Purkinje cell (primary cell): Measurements from ENCODE around the gene PSORS1C2. TPM values are rescaled to one million over a fixed set of nuclear protein-coding genes. Genes with fewer than 3 reads are reported as not detected.

Source experiments
- polyA plus RNA-seq: library from polyadenylated mRNA; unstranded; fragments of >200 nt; fragmentation: Nextera tagmentation; gene quantifications from 2 replicates; pipeline ENCODE4 v1.2.1, GENCODE V29; 2014

The PSORS1C2 gene
- polyA plus RNA-seq, result not detected in 2 replicates

GRCh38 chr6:31138982-31139381, at the start of gene PSORS1C2:
PSORS1C2 (minus strand) TSS chr6:31139066; CDS start chr6:31139026, 40 bp downstream.

GRCh38 chr6:31170600-31170881, 31.7 kb upstream of the PSORS1C2 start, which contains the start of gene POU5F1:
POU5F1 (minus strand) TSS chr6:31170682; CDS start chr6:31170620, 62 bp downstream.

GRCh38 chr6:31158140-31158862, 19.4 kb upstream of the PSORS1C2 start, which contains the start of gene TCF19:
TCF19 (plus strand) TSS chr6:31158589; CDS start chr6:31159470, 881 bp downstream.

GRCh38 chr6:31157513-31158139, 18.8 kb upstream of the PSORS1C2 start, which contains the start of gene CCHCR1:
CCHCR1 (minus strand) TSS chr6:31157802; CDS start chr6:31157600, 202 bp downstream.

GRCh38 chr6:31120151-31120915, 18.5 kb downstream of the PSORS1C2 start, which contains the start of gene CDSN:
CDSN (minus strand) TSS chr6:31120446; CDS start chr6:31120419, 27 bp downstream.

GRCh38 chr6:31114541-31114878, 24.4 kb downstream of the PSORS1C2 start, which contains the start of gene PSORS1C1:
PSORS1C1 (plus strand) TSS chr6:31114800; CDS start chr6:31129633, 14,833 bp downstream.

GRCh38 chr6:31112478-31112877, 26.4 kb downstream of the PSORS1C2 start, which contains the start of gene C6orf15:
C6orf15 (minus strand) TSS chr6:31112575; CDS start chr6:31112555, 20 bp downstream.

Other genes with a start within 250 kb of the PSORS1C2 start
- gene GTF2H4, start 230.9 kb downstream of the PSORS1C2 start, polyA plus RNA-seq, result 1.7 TPM in 1 of 2 replicates, not detected in the other
- gene VARS2, start 224.8 kb downstream of the PSORS1C2 start, polyA plus RNA-seq, result 1.0 and 1.6 TPM in 2 replicates
- not detected in 2 replicates for gene SFTA2, start 206.9 kb downstream of the PSORS1C2 start, polyA plus RNA-seq
- gene MUCL3, start 198.1 kb downstream of the PSORS1C2 start, polyA plus RNA-seq, result not detected in 2 replicates
- not detected in 2 replicates for gene MUC21, start 155.3 kb downstream of the PSORS1C2 start, polyA plus RNA-seq
- not detected in 2 replicates for gene MUC22, start 128.6 kb downstream of the PSORS1C2 start, polyA plus RNA-seq
- gene C6orf15, start 26.5 kb downstream of the PSORS1C2 start, polyA plus RNA-seq, result not detected in 2 replicates
- 3.5 TPM in 1 of 2 replicates, not detected in the other for gene PSORS1C1, start 24.3 kb downstream of the PSORS1C2 start, polyA plus RNA-seq
- gene CDSN, start 18.6 kb downstream of the PSORS1C2 start, polyA plus RNA-seq, result not detected in 2 replicates
- gene CCHCR1, start 18.7 kb upstream of the PSORS1C2 start, polyA plus RNA-seq, result 0.52 and 1.4 TPM in 2 replicates
- gene TCF19, start 19.5 kb upstream of the PSORS1C2 start, polyA plus RNA-seq, result 0.15 and 0.32 TPM in 2 replicates
- not detected in 2 replicates for gene POU5F1, start 31.6 kb upstream of the PSORS1C2 start, polyA plus RNA-seq
- gene HLA-C, start 133.0 kb upstream of the PSORS1C2 start, polyA plus RNA-seq, result 10.6 and 18.4 TPM in 2 replicates
- gene HLA-B, start 218.1 kb upstream of the PSORS1C2 start, polyA plus RNA-seq, result 164 and 256 TPM in 2 replicates